T-helper 2 cell treated with Interferon-gamma antibody and Interleukin-4, amounts not matched to agents 100 ng/mL and 5 ng/mL, for 36 hours (primary cell): ENCODE data around the gene HSPA14. TPM values are rescaled to one million over a fixed set of nuclear protein-coding genes. Genes with fewer than 3 reads are reported as not detected.
"Not testable (repeated sequence)": the region's sequence is repeated elsewhere in the genome, so short reads cannot be mapped to it uniquely, and the experiment has no call there.

ENCODE experiments used
- intact Hi-C: fragments of 100-400 bp; cut with micrococcal nuclease; formaldehyde crosslinking; loops from one replicate; pipeline ENCODE4 v1.15.1; 2023
- total RNA-seq: library from RNA; stranded (reverse); gene quantifications from 2 replicates; pipeline ENCODE4 v1.2.3, GENCODE V29; 2022

Gene HSPA14
- total RNA-seq, 1 donor from 2014 or later: 31.2 TPM

DNA sequence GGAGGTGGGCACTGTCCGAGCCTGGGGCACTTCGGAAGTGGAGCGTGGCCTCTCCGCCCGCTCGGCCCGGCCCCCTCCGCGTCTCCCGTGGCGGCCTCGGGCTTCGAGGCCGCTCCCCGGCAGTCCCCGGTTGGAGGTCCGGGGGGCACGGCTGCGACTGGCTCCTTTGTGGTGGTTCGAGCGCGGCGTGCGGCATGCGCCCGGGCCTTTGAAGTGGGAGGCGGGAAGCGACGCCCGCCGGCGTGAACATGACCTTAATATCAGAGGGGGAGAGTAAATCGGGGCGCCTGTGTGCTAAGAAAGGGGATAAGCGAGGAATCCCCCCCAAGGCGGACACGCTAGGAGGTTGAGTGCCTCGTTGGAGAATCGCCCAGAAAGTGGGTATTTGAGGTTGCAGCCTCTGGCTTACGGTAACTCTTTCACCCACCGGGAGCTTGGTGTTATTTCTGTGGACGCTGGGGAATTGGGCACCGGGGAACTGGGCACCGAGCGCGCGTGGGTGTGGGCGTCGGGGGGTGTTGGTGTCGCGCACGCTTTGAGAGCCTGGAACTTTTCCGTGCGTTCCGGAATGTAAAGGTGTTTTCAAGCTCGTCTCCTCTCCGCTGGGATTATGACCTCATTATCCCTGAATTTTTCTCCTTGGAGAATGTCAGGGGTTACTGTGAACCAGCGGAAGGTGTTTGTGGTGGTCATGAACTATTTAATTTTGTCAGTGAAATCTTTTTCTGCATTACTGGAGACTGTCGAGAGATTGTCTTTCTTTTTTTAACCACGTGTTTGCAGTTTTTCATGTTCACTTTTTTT is 41.2 kb downstream of the HSPA14 start:
- intact Hi-C loops: loop anchor here (2.0 to 5.0 kb wide), 2 partner anchors 232 to 275 kb away; no protein-coding TSS in a partner anchor

DNA sequence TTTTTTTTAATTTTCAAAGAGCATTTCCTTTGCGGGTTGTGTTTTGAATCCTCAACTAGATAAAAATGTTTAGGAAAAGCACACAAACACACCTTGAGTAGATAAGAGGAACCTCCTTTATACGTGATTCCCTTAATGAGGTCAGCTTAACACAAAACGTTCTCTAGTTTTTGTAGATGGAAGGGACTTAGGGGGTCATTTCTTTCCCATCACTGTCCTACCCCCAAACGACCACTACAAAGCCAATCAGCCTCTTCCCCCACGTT is 41.8 kb downstream of the HSPA14 start:
- intact Hi-C loops: loop anchor here (2.0 to 5.0 kb wide), 2 partner anchors 233 to 275 kb away; no protein-coding TSS in a partner anchor

GRCh38 chr10:14880229-14880628 is 42.1 kb downstream of the HSPA14 start:
- intact Hi-C loops: no loop called here

- intact Hi-C loops: no loop called here
Observed at GRCh38 chr10:14884082-14884481, 46.0 kb downstream of the HSPA14 start.

- intact Hi-C loops: no loop called here
Observed at GRCh38 chr10:14889318-14889717, 51.2 kb downstream of the HSPA14 start.

GRCh38 chr10:14891151-14891550 is 53.0 kb downstream of the HSPA14 start:
- intact Hi-C loops: loop anchor here (2.0 kb wide), 1 partner anchor 14 kb away; no protein-coding TSS in a partner anchor

DNA sequence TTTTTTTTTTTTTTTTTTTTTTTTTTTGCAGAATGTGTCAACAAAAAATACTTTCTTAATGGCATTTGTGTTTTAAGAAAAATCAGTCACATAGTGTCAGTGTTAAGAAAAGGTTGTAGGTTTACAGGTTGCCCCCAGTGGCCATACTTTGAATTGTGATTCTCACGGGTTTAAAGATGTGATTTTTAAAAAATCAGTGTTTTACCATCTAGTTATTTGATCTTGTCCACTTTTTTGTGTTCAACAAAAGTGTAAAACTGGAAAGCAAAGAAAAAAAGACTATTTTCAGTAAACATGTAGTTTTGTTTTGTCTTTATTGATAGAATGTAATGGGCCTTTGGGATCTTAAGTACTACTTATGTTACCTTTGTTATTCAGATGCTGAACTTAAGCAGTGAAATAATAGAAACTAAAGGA is 66.2 kb downstream of the HSPA14 start:
- intact Hi-C loops: loop anchor here (2.0 kb wide), 1 partner anchor 14 kb away; no protein-coding TSS in a partner anchor

DNA sequence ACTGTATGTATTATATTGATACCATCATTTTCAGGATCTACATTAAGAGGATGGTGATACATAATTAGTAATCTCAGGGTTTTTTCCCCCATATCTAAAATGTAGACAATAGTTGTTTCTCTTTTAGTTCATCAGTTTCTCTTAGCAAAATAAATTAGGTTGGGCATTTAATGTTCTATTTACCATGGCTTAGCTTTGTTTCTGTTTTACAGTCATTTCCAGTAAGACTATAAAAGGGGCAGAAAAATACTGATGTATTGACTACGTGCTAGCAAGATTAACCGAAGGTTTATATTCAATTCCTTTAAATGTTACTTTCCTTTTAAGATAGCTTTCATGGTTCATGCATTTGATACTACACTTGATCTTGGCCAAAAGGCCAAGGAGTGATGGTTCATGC is 66.8 kb downstream of the HSPA14 start:
- intact Hi-C loops: loop anchor here (2.0 kb wide), 1 partner anchor 14 kb away; no protein-coding TSS in a partner anchor

DNA sequence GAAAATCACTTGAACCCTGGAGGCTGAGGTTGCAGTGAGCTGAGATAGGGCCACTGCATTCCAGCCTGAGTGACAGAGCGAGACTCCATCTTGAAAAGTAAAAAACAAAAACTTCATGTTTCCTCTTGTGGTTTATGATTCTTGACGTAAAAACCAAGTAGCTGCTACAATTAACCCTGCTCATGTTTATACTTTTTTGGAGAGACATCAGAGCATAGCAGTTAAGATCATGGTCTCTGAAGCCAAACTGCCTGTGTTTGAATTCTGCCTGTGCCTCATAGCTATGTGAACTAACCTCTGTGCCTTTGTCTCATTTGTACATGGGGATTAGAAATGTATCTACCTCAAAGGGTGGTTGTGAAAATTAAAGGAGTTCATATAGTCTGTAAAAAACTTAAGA is 67.8 kb downstream of the HSPA14 start:
- intact Hi-C loops: loop anchor here (2.0 kb wide), 1 partner anchor 15 kb away; no protein-coding TSS in a partner anchor

DNA sequence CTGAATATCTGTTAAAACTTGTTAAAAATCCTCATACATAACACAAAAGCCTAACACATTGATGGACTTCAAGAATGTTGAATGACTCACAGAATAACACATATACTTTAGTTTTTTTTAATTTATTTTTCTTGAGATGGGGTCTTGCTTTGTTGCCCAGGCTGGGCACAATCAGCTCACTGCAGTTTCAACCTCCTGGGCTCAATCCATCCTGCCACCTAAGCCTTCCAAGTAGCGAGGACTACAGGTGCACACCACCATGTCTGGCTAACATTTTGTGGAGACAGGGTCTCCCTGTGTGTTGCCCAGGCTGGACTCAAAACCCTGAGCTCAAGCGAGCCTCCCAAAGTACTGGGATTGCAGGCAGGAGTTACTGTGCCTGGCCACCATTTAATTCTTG is 68.7 kb downstream of the HSPA14 start:
- intact Hi-C loops: no loop called here

DNA sequence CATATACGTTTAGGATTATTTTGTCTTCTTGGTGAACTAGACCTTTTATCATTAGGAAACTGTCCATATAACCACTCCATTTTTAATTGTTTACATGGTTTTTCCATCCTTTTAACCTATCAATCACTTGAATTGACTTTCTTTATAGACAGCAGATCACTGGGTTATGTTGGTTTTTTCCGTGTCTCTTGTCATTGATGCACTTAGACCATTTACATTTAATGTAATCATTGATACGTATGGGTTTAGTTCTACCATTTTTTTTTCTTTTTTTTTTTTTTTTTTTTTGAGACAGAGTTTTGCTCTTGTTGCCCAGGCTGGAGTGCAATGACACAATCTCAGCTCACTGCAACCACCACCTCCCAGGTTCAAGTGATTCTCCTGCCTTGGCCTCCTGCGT is 69.5 kb downstream of the HSPA14 start:
- intact Hi-C loops: not testable (repeated sequence)

- intact Hi-C loops: no loop called here
Observed at GRCh38 chr10:14909101-14909500, 71.0 kb downstream of the HSPA14 start.

DNA sequence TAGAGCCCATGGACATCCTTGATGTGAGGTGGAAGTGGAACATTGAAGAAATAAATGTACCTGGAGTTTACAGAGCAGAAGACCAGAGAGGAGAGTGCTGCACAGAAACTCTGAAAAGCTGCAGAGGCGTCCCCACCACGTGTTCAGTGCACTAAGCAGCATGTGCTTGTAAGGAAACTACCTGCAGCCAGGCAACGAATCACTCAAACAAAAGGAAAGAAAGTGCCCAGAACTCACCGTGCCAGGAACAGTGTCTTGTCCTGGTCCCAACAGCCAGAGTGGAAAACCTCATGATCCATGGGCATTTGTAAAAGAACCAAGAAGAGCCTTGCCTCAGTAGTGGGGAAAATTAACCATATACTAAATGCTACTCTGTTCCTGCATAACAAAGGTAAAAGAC is 72.8 kb downstream of the HSPA14 start:
- intact Hi-C loops: no loop called here

DNA sequence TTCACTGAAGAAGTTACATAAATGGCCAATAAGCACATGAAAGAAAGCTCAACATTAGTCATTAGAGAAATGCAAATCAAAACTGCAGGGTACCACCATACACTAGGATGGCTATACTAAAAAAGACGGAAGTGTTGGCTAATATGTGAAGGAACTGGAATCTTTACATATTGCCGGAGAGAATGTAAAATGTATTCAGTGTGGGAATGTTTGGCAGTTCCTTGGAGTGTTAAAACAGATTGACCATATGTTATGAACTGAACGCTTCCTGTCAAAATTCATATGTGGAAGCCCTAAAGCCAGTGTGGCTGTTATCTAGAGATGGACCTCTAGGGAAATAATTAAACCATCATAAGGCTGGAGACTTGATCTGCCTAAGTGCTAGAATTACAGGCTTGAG is 73.7 kb downstream of the HSPA14 start:
- intact Hi-C loops: no loop called here

DNA sequence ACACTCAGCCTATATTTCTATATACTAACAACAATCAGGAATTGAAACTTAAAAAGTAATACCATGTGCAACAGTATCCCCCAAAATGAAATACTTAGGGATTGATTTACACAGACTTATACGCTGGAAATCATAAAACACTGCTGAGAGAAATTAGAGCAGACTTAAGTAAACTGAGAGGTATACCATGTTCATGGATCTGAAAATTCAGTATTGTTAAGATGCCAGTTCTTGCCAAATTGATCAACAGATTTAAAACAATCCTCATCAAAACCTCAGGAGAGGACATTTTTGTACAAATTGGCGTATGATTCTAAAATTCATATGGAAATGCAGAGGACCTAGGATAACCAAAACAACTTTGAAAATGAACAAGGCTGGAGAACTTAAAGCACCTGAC is 78.5 kb downstream of the HSPA14 start:
- intact Hi-C loops: no loop called here

GRCh38 chr10:14917827-14918226 is 79.7 kb downstream of the HSPA14 start:
- intact Hi-C loops: no loop called here

- intact Hi-C loops: no loop called here
Observed at GRCh38 chr10:14918964-14919363, 80.9 kb downstream of the HSPA14 start.

Other genes with a start within 250 kb of the HSPA14 start
- gene FAM107B, start 63.4 kb upstream of the HSPA14 start, total RNA-seq: 161 TPM in 2 replicates
- 0.34 and 0.48 TPM in 2 replicates for gene CDNF, start 269 bp upstream of the HSPA14 start, total RNA-seq
- 17.9 and 18.0 TPM in 2 replicates for gene MSANTD7, start within 50 bp of the HSPA14 start, total RNA-seq
- gene SUV39H2, start 40.6 kb downstream of the HSPA14 start, total RNA-seq: 30.4 and 35.9 TPM in 2 replicates
- 38.5 and 41.9 TPM in 2 replicates for gene DCLRE1C, start 115.8 kb downstream of the HSPA14 start, total RNA-seq
- 0.55 and 0.70 TPM in 2 replicates for gene MEIG1, start 121.1 kb downstream of the HSPA14 start, total RNA-seq
- gene OLAH, start 205.6 kb downstream of the HSPA14 start, total RNA-seq: 0.18 TPM in 1 of 2 replicates, not detected in the other